Activated CD8-positive, alpha-beta T cell treated with anti-CD3 and anti-CD28 coated beads for 36 hours (primary cell): Measurements from ENCODE around the gene MBD3L3. TPM values are rescaled to one million over a fixed set of nuclear protein-coding genes. Genes with fewer than 3 reads are reported as not detected.

Experiments used
- ATAC-seq: fragments of 200-7000 bp; cut with Tn5 transposase; one replicate; pipeline ENCODE4 v1.10.0; 2021; ENCODE audit warnings: mild to moderate bottlenecking, moderate library complexity
- CTCF ChIA-PET: fragments of 350-600 bp; sonication (Branson Sonifier 250); formaldehyde crosslinking; loops from one replicate; lab custom pipeline; 2021; ENCODE audit warnings: antibody characterized with exemption; lab: Charles Lee
- POLR2A ChIA-PET: fragments of 350-600 bp; sonication (Branson Sonifier 250); formaldehyde crosslinking; loops from one replicate; lab custom pipeline; 2021; ENCODE audit warnings: antibody characterized with exemption; lab: Charles Lee
- DNase-seq: peaks from one replicate; pipeline ENCODE4 v3.0.0-alpha.2; 2020
- H3K27ac Mint-ChIP-seq: one replicate; pipeline ENCODE4 v1.8.0; 2021; ENCODE audit warnings: mild to moderate bottlenecking, mixed read lengths
- H3K27me3 Mint-ChIP-seq: one replicate; pipeline ENCODE4 v1.8.0; 2021; ENCODE audit warnings: mixed read lengths
- H3K36me3 Mint-ChIP-seq: one replicate; pipeline ENCODE4 v1.8.0; 2021; ENCODE audit warnings: low read depth, mixed read lengths
- H3K4me1 Mint-ChIP-seq: one replicate; pipeline ENCODE4 v1.8.0; 2021; ENCODE audit warnings: low read depth, mixed read lengths
- H3K4me3 Mint-ChIP-seq: one replicate; pipeline ENCODE4 v1.8.0; 2021; ENCODE audit warnings: mild to moderate bottlenecking, moderate library complexity, mixed read lengths
- H3K9me3 Mint-ChIP-seq: one replicate; pipeline ENCODE4 v1.8.0; 2021; ENCODE audit warnings: mixed read lengths
- intact Hi-C: fragments of 100-400 bp; cut with micrococcal nuclease; formaldehyde crosslinking; loops from one replicate; pipeline ENCODE4 v1.10.0; 2022
- total RNA-seq, 2 experiments: library from RNA; stranded (reverse); gene quantifications; one replicate each; pipeline ENCODE4 v1.2.3, GENCODE V29; 2021
- TF ChIP-seq, protein P1 (sequence below): fragments of 200-600 bp; IDR thresholded peaks from one replicate; pipeline ENCODE4 v1.8.0; 2022; ENCODE audit warnings: antibody characterized with exemption, mild to moderate bottlenecking

The MBD3L3 gene
- total RNA-seq, 2 experiments from 2014 or later, result not detected

DNA sequence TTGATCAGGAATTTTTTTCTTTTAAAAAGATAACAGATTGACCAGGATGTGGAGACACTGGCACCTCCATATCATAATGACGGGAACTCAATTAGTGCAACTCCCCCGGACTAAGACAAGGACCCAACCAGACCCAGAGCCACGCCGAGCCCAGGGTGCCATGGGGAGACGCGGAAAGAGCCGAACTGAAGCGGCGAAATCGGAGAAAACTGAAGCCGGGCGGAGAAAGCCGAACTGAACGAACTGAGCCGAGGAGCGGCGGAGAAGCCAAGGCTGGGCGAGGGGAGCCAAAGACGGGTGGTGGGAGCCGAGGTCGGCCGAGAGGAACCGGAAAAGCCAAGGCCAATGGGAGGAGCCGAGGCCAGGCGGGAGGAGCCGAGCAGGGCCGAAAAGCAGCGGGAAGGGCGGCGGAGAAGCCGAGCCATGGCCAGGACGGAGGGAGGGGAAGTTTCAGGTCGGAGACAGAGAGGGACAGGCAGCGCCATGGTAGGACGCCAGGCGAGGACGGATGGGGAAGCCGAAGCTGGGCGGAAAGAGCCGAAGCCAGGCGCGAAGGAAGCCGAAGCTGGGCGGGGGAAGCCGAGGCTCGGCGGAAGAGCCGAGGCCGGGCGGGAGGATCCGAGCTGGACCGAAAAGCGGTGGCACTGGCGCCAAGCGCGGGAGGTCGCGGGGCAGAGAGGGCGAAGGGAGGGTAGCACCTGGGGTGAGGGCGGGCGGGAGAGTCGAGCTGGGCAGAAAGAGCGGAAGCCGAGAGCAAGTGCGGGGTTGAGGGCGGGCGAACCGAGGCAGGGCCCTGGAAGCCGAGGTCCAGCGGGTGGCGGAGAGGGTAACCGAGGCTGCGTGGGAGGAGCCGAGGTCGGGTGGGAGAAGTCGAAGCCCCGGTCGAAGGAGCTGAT, 40.5 kb upstream of the MBD3L3 start:
- CTCF ChIA-PET, result interaction anchor here (0.7 to 5.4 kb wide), 13 partner anchors 30 to 872 kb away, joined by 3 to 57 read pairs (median 4); partner anchors contain the start of gene ARHGEF18
- POLR2A ChIA-PET, result interaction anchor here (1.0 to 1.1 kb wide), 3 partner anchors 23 to 250 kb away, joined by 3 to 5 read pairs (median 3); partner anchors contain the start of genes ARHGEF18 and ZNF557
- H3K27me3 Mint-ChIP-seq, result no peaks in the 10 kb centered on the region

DNA sequence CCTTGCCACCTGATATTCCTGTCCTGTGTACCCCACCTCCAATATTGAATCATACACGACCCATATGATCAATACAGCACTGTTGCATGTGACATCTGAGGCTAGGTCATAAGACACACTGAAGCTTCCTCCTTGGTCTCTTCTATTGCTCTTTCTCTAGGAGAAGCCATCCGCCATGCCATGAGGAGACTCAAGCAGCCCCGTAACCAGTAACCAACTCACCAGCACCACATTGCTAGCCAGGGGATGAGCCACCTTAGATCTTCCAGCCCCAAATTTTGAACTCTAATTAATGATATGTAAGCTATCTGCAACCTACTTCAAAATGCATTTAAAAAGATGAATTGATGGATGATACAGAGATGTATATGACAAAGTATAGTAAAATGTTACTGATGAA, 39.6 kb upstream of the MBD3L3 start:
- ChIA-PET POLR2A (interaction anchor here (1.4 kb wide), 1 partner anchor 28 kb away, joined by 3 read pairs; the partner anchor contains the start of gene ZNF557), CTCF (no interaction called here)
- Mint-ChIP-seq H3K4me3 (peak overlapping the region; percentile 87), H3K4me1 (peaks cover 16% of the 10 kb centered on the region), H3K9me3 (peaks cover 32% of the 10 kb centered on the region), H3K27ac (peak overlapping the region; percentile 84), H3K27me3 (no peaks in the 10 kb centered on the region), H3K36me3 (peaks cover 15% of the 10 kb centered on the region)
- intact Hi-C loops, result no loop called here
- DNase-seq (no peak), ATAC-seq (no peak)
- TF ChIP-seq, protein P1, sequence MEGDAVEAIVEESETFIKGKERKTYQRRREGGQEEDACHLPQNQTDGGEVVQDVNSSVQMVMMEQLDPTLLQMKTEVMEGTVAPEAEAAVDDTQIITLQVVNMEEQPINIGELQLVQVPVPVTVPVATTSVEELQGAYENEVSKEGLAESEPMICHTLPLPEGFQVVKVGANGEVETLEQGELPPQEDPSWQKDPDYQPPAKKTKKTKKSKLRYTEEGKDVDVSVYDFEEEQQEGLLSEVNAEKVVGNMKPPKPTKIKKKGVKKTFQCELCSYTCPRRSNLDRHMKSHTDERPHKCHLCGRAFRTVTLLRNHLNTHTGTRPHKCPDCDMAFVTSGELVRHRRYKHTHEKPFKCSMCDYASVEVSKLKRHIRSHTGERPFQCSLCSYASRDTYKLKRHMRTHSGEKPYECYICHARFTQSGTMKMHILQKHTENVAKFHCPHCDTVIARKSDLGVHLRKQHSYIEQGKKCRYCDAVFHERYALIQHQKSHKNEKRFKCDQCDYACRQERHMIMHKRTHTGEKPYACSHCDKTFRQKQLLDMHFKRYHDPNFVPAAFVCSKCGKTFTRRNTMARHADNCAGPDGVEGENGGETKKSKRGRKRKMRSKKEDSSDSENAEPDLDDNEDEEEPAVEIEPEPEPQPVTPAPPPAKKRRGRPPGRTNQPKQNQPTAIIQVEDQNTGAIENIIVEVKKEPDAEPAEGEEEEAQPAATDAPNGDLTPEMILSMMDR, result no peak

More for the DNA sequence above, 40.5 kb upstream of the MBD3L3 start:
- Mint-ChIP-seq H3K9me3 (peaks cover 29% of the 10 kb centered on the region), H3K27ac (peak overlapping the region; percentile 84), H3K4me3 (peak overlapping the region; percentile 87), H3K4me1 (peaks cover 16% of the 10 kb centered on the region), H3K36me3 (peaks cover 15% of the 10 kb centered on the region)
- TF ChIP-seq, protein P1, result no peak
- DNase-seq, result peak; percentile 90
- intact Hi-C loops, result no loop called here
- ATAC-seq, result peak; percentile 93

DNA sequence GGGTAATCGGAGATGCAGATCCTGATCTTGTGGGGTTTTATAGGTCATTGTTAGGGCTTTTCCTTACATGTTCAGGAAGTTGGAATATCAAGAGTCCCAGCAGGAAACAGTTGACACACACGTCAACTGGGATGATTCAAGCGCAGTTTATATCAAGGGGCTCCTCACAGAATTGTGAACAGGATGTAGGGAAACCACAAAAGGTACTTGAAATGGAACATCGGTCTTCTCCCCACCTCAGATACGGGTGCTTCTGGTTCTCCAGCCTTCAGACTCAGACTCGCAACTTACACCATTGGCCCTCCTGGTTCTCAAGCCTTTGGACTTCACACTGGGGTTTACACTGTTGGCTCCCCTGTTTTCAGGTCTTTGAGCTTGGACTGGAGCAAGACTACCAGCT, 30.5 kb upstream of the MBD3L3 start:
- H3K9me3 Mint-ChIP-seq, result peaks cover 52% of the 10 kb centered on the region
- ATAC-seq (no peak), DNase-seq (no peak)
- no peak overlapping the region for H3K27ac Mint-ChIP-seq
- H3K4me1 Mint-ChIP-seq, result peaks cover 7% of the 10 kb centered on the region
- POLR2A ChIA-PET, result no interaction called here
- H3K27me3 Mint-ChIP-seq, result no peaks in the 10 kb centered on the region
- CTCF ChIA-PET, result no interaction called here
- TF ChIP-seq, protein P1, result no peak
- H3K4me3 Mint-ChIP-seq, result no peak overlapping the region
- H3K36me3 Mint-ChIP-seq, result peaks cover 55% of the 10 kb centered on the region
- intact Hi-C loops, result no loop called here

DNA sequence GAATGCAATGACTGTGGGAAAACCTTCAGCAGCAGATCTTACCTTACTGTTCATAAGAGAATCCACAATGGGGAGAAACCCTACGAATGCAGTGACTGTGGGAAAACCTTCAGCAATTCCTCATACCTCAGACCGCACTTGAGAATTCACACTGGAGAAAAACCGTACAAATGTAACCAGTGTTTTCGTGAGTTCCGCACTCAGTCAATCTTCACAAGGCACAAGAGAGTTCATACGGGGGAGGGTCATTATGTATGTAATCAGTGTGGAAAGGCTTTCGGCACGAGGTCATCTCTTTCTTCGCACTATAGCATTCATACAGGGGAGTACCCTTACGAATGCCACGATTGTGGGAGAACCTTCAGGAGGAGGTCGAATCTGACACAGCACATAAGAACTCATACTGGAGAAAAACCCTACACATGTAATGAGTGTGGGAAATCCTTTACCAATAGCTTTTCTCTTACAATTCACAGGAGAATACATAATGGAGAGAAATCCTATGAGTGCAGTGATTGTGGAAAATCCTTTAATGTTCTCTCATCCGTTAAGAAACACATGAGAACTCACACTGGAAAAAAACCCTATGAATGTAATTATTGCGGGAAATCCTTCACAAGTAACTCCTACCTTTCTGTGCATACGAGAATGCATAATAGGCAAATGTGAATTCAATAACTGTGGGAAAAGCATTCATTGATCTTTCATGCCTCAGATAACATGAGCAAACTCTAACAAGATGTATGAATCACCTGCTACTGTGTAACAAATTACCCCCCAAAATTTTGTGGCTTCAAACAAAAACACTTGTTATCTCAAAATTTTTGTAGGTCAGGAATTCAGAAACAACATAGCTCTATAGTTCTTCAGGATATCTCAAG, 24.8 kb upstream of the MBD3L3 start:
- H3K4me1 Mint-ChIP-seq, result peaks cover 2% of the 10 kb centered on the region
- intact Hi-C loops, result no loop called here
- no peaks in the 10 kb centered on the region for H3K27me3 Mint-ChIP-seq
- peaks cover 59% of the 10 kb centered on the region for H3K9me3 Mint-ChIP-seq
- ATAC-seq (no peak), DNase-seq (peak; percentile 34)
- CTCF ChIA-PET, result no interaction called here
- H3K4me3 Mint-ChIP-seq, result no peak overlapping the region
- TF ChIP-seq, protein P1, result no peak
- POLR2A ChIA-PET, result interaction anchor here (1.0 kb wide), 1 partner anchor 14 kb away, joined by 3 read pairs; no protein-coding TSS in a partner anchor
- no peak overlapping the region for H3K27ac Mint-ChIP-seq
- peaks cover 81% of the 10 kb centered on the region for H3K36me3 Mint-ChIP-seq
